Body of pancreas (tissue), 4 donors: ENCODE measurements around the gene WWOX. TPM values are rescaled to one million over a fixed set of nuclear protein-coding genes. Genes with fewer than 3 reads are reported as not detected.
A peak's percentile ranks its signal among the peaks of the same experiment; 100 is the strongest.

Source experiments
- ATAC-seq: fragments of 150-250 bp; one replicate; pipeline ENCODE4 v1.9.1; 2016
- DNase-seq, 4 donors: peaks; one replicate each; pipeline ENCODE4 v3.0.0-alpha.2; 2019
- H3K27ac ChIP-seq, 4 donors: fragments of 200-600 bp; sonication (generic); 1 replicate in 3 of 4; 2 replicates in 1 of 4; pipeline versions ENCODE4 v1.5.1 to v1.6.1; 2016 to 2019; ENCODE audit warnings: mild to moderate bottlenecking in 1 of 4, mixed read lengths in 1 of 4, moderate library complexity in 1 of 4
- H3K27me3 ChIP-seq, 2 donors: fragments of 200-600 bp; sonication (generic); one replicate each; pipeline ENCODE4 v1.6.0; 2016; ENCODE audit warnings: mild to moderate bottlenecking in 1 of 2
- H3K36me3 ChIP-seq, 2 donors: fragments of 200-600 bp; sonication (generic); replicated peaks in 1 of 2; 2 replicates each; pipeline ENCODE4 v1.5.1; 2016; ENCODE audit warnings: low read depth in 2 of 2; ENCODE audit not compliant: insufficient read depth in 1 of 2
- H3K4me1 ChIP-seq: fragments of 200-600 bp; sonication (generic); one replicate; pipeline ENCODE4 v1.6.0; 2016
- H3K4me3 ChIP-seq, 2 donors: fragments of 200-600 bp; sonication (generic); 1 replicate in 1 of 2; 2 replicates in 1 of 2; pipeline ENCODE4 v1.5.1; 2016 to 2019
- H3K9me3 ChIP-seq, 3 donors: fragments of 200-600 bp; sonication (generic); 1 replicate in 2 of 3; 2 replicates in 1 of 3; pipeline ENCODE4 v1.5.1; 2016
- CTCF ChIP-seq, 7 experiments: fragments of 450-650 bp in 4 of 7; fragments of 200-600 bp in 3 of 7; sonication (generic) in 3 of 7; IDR thresholded peaks; one replicate each; pipeline ENCODE4 v1.5.1; 2016 to 2019; ENCODE audit warnings: antibody characterized with exemption in 7 of 7
- POLR2A ChIP-seq, 3 donors: fragments of 450-650 bp; IDR thresholded peaks; one replicate each; pipeline ENCODE4 v1.6.1; 2016; ENCODE audit warnings: antibody characterized with exemption in 3 of 3, mild to moderate bottlenecking in 2 of 3
- whole genome bisulfite sequencing, 2 donors: methylation state at CpG; one replicate each; pipeline ENCODE4 v1.1.5; 2017; 5-methylcytosine and 5-hydroxymethylcytosine counted together
- intact Hi-C: fragments of 100-400 bp; cut with DNase I; formaldehyde crosslinking; loops from one replicate; pipeline ENCODE4 v1.15.1; 2023
- total RNA-seq, 2 donors: library from RNA; depleted of rRNA; stranded (reverse); fragments of >200 nt; gene quantifications; one replicate each; pipeline ENCODE4 v1.1.0, GENCODE V29; 2016

WWOX gene
- total RNA-seq, 2 donors from 2014 or later, result 52.7 to 67.2 TPM

GRCh38 chr16:79130616-79131015, 1031.2 kb downstream of the WWOX start:
- Histone ChIP-seq H3K9me3 (no peaks in the 10 kb centered on the region), H3K27ac (no peak overlapping the region), H3K36me3 (no peaks in the 10 kb centered on the region), H3K4me1 (no peaks in the 10 kb centered on the region), H3K27me3 (no peaks in the 10 kb centered on the region), H3K4me3 (no peak overlapping the region)
- no peak for ATAC-seq
- no peak for DNase-seq
- TF ChIP-seq POLR2A (IDR thresholded peaks at IDR 0.05) (no peak), CTCF (IDR thresholded peaks at IDR 0.05) (no peak)
- 86 to 91% methylated on average over 7 of the region's 7 CpGs for WGBS, 2 donors
- intact Hi-C loops, result no loop called here

DNA sequence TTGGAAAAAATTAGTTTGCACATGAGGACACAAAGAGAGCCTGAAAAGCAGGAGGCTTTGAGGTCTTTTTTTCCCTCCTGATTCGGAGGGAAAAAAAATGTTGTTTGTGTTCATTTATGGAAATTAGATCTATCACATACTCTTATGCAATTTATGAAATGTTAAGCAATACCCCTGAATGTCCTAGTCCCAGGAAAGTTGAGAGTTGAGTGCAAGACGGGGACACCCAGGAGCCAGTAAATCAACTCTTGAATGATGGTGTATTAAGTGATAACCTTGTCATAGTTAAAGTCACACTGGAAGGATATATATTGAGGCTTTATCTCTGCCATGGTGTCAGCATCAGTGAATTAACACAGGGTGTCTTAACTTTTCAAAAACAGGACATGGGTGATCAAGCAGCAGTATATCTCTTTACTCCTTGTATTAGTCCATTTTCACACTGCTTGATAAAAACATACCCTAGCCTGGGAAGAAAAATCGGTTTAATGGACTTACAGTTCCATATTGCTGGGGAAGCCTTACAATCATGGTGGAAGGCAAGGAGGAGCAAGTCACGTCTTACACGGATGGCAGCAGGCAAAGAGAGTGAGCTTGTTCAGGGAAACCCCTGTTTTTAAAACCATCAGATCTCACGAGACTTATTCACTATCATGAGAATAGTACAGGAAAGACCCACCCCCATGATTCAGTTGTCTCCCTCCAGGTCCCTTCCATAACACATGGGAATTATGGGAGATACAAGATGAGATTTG, 1032.0 kb downstream of the WWOX start:
- ATAC-seq, result no peak
- H3K9me3 ChIP-seq, result no peaks in the 10 kb centered on the region

GRCh38 chr16:79132701-79133100, 1033.2 kb downstream of the WWOX start:
- Histone ChIP-seq H3K4me1 (no peaks in the 10 kb centered on the region), H3K36me3 (no peaks in the 10 kb centered on the region), H3K27me3 (no peaks in the 10 kb centered on the region), H3K9me3 (no peaks in the 10 kb centered on the region), H3K27ac (no peak overlapping the region), H3K4me3 (no peak overlapping the region)
- DNase-seq, result peak in 2 of 4 donors; percentile 7 to 13
- TF ChIP-seq CTCF (IDR thresholded peaks at IDR 0.05) (no peak), POLR2A (IDR thresholded peaks at IDR 0.05) (no peak)
- ATAC-seq, result no peak
- WGBS, 2 donors, result 76 to 77% methylated on average over 3 of the region's 3 CpGs
- intact Hi-C loops, result no loop called here

More for the DNA sequence above, 1032.0 kb downstream of the WWOX start:
- Histone ChIP-seq H3K4me1 (no peaks in the 10 kb centered on the region), H3K27me3 (no peaks in the 10 kb centered on the region), H3K4me3 (no peak overlapping the region), H3K36me3 (no peaks in the 10 kb centered on the region), H3K27ac (no peak overlapping the region)
- 87% methylated on average over 6 of the region's 6 CpGs for WGBS, 2 donors
- intact Hi-C loops, result no loop called here
- no peak for DNase-seq
- TF ChIP-seq POLR2A (IDR thresholded peaks at IDR 0.05) (no peak), CTCF (IDR thresholded peaks at IDR 0.05) (no peak)

DNA sequence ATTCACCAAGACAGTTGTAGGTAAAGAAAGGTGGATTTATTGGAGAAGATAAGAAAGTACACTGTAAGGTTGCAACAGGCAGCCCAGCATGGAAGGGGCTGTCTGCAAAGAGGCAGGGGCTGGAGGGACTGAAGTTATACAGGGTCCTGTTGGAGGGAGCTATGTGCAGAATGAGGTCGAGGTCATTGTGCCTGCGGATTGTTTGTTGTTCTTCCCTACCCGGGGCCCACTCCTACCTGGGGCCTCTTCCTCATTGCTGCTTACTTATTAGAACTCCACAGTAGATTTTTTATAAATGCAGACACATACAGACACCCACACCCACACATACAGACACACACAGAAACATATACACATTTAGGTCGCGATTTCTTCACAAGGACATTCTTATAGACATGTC, 1034.8 kb downstream of the WWOX start:
- Histone ChIP-seq H3K9me3 (no peaks in the 10 kb centered on the region), H3K36me3 (no peaks in the 10 kb centered on the region), H3K27me3 (no peaks in the 10 kb centered on the region), H3K4me3 (no peak overlapping the region), H3K27ac (no peak overlapping the region), H3K4me1 (no peaks in the 10 kb centered on the region)
- no peak for TF ChIP-seq CTCF (IDR thresholded peaks at IDR 0.05)
- no peak for TF ChIP-seq POLR2A (IDR thresholded peaks at IDR 0.05)
- ATAC-seq (no peak), DNase-seq (no peak)
- intact Hi-C loops, result no loop called here
- 63 to 75% methylated on average over 5 of the region's 5 CpGs for WGBS, 2 donors

GRCh38 chr16:79136955-79137354, 1037.5 kb downstream of the WWOX start:
- DNase-seq (no peak), ATAC-seq (no peak)
- H3K27me3 ChIP-seq, result no peaks in the 10 kb centered on the region
- TF ChIP-seq CTCF (IDR thresholded peaks at IDR 0.05) (no peak), POLR2A (IDR thresholded peaks at IDR 0.05) (no peak)
- intact Hi-C loops, result no loop called here
- WGBS, 2 donors, result 71 to 88% methylated on average over 7 of the region's 7 CpGs
- H3K36me3 ChIP-seq, result no peaks in the 10 kb centered on the region
- H3K9me3 ChIP-seq, result no peaks in the 10 kb centered on the region
- no peak overlapping the region for H3K27ac ChIP-seq
- H3K4me3 ChIP-seq, result no peak overlapping the region
- no peaks in the 10 kb centered on the region for H3K4me1 ChIP-seq
